HepG2 (cell line): ENCODE data around the gene KCTD13. TPM values are rescaled to one million over a fixed set of nuclear protein-coding genes. Genes with fewer than 3 reads are reported as not detected.

Experiments
- ATAC-seq: fragments of 200-7000 bp; cut with Tn5 transposase; 3 replicates; pipeline ENCODE4 v1.9.1; 2020; ENCODE audit warnings: mild to moderate bottlenecking, moderate library complexity
- BruUV-seq: library from RNA; stranded (reverse); fragments of 400-500 nt; replicated peaks from 2 replicates; lab custom pipeline; 2021; lab: Mats Ljungman, UMichigan
- CTCF ChIA-PET: fragments of 300-600 bp; formaldehyde crosslinking; extraction: SDS; loops from one replicate; lab custom pipeline; 2021; ENCODE audit warnings: low total read pairs, inconsistent platforms, low intra/inter-chr PET ratio; lab: Yijun Ruan, JAX
- POLR2A ChIA-PET: fragments of 350-600 bp; sonication (Branson Sonifier 250); formaldehyde crosslinking; loops from one replicate; lab custom pipeline; 2020; ENCODE audit warnings: antibody characterized with exemption, inconsistent platforms; lab: Yijun Ruan, JAX
- DNase-seq: peaks from one replicate; pipeline ENCODE4 v3.0.0-alpha.2; 2015; ENCODE audit warnings: low spot score
- FAIRE-seq: peaks from 3 replicates; lab custom pipeline; 2011; peaks lifted over from hg19 to GRCh38; lab: Jason Lieb, UNC
- H2AFZ ChIP-seq: one replicate; pipeline ENCODE4 v1.6.1; 2011; ENCODE audit warnings: low read length, inconsistent platforms
- H3K27ac ChIP-seq: fragments of 300-600 bp; 3 replicates; pipeline ENCODE4 v1.8.0; 2011; ENCODE audit warnings: mixed run types, mild to moderate bottlenecking, mixed read lengths, low read length, inconsistent platforms; ENCODE audit not compliant: insufficient read depth; ENCODE audit errors: extremely low read length
- H3K27me3 ChIP-seq, 2 experiments: fragments of 200-600 bp in 1 of 2; 2 replicates in 1 of 2; 3 replicates in 1 of 2; pipeline versions ENCODE4 v1.6.0 to v1.8.0; 2011; ENCODE audit warnings: low read length in 2 of 2, mild to moderate bottlenecking in 2 of 2, moderate library complexity in 2 of 2, inconsistent platforms in 1 of 2; ENCODE audit not compliant: insufficient read depth in 2 of 2, control insufficient read depth in 1 of 2
- H3K36me3 ChIP-seq, 2 experiments: fragments of 200-600 bp in 1 of 2; replicated peaks in 1 of 2; 2 replicates in 1 of 2; 3 replicates in 1 of 2; pipeline versions ENCODE4 v1.5.1 to v1.8.0; 2011; ENCODE audit warnings: low read length in 2 of 2, inconsistent platforms in 1 of 2; ENCODE audit not compliant: insufficient read depth in 2 of 2, control insufficient read depth in 1 of 2
- H3K4me1 ChIP-seq: 2 replicates; pipeline ENCODE4 v1.5.1; 2012; ENCODE audit warnings: low read length, inconsistent platforms; ENCODE audit not compliant: insufficient read depth
- H3K4me2 ChIP-seq: 2 replicates; pipeline ENCODE4 v1.6.0; 2011; ENCODE audit warnings: low read depth, low read length, inconsistent platforms
- H3K4me3 ChIP-seq, 3 experiments: fragments of 200-600 bp in 1 of 3; sonication (generic), shearing (Covaris generic) in 1 of 3; replicated peaks in 1 of 3; 2 replicates each; pipeline ENCODE4 v1.5.1; 2011 to 2016; ENCODE audit warnings: low read length in 3 of 3, inconsistent platforms in 2 of 3, low read depth in 2 of 3, mild to moderate bottlenecking in 2 of 3, control low read depth in 1 of 3, mixed read lengths in 1 of 3; ENCODE audit not compliant: insufficient read depth in 1 of 3
- H3K79me2 ChIP-seq: one replicate; pipeline ENCODE4 v1.6.1; 2011; ENCODE audit warnings: low read length, inconsistent platforms; ENCODE audit not compliant: insufficient read depth
- H3K9ac ChIP-seq: 2 replicates; pipeline ENCODE4 v1.6.0; 2011; ENCODE audit warnings: mild to moderate bottlenecking, low read depth, low read length, inconsistent platforms; ENCODE audit not compliant: insufficient read depth
- H3K9me3 ChIP-seq: 2 replicates; pipeline ENCODE4 v1.5.1; 2012; ENCODE audit warnings: mild to moderate bottlenecking, low read length
- H4K20me1 ChIP-seq: 2 replicates; pipeline ENCODE4 v1.6.0; 2011; ENCODE audit warnings: inconsistent platforms, mild to moderate bottlenecking, low read length, moderate library complexity; ENCODE audit not compliant: insufficient read depth
- CTCF ChIP-seq: sonication (generic); formaldehyde crosslinking; IDR thresholded peaks from 2 replicates; pipeline ENCODE4 v1.5.0; 2020; ENCODE audit warnings: mild to moderate bottlenecking, missing genetic modification reagents, moderate library complexity
- GABPB1 ChIP-seq: IDR thresholded peaks from 2 replicates; pipeline ENCODE4 v1.6.1; 2016; ENCODE audit warnings: mild to moderate bottlenecking, missing genetic modification reagents, moderate library complexity, missing compliant biosample characterization
- STAT6 ChIP-seq: sonication (generic); formaldehyde crosslinking; IDR thresholded peaks from 2 replicates; pipeline ENCODE4 v1.4.0; 2020; ENCODE audit warnings: missing genetic modification reagents, mild to moderate bottlenecking, borderline replicate concordance
- TEAD3 ChIP-seq: optimal IDR thresholded peaks from 2 replicates; pipeline ENCODE3; 2016; ENCODE audit warnings: borderline replicate concordance
- ZBTB7A ChIP-seq: sonication (generic); formaldehyde crosslinking; IDR thresholded peaks from 2 replicates; pipeline ENCODE4 v1.8.0; 2022; ENCODE audit warnings: mild to moderate bottlenecking, missing genetic modification reagents
- WGBS: methylation state at CpG from one replicate; pipeline ENCODE4 v1.1.6; 2017; ENCODE audit warnings: low lambda C conversion rate; 5-methylcytosine and 5-hydroxymethylcytosine counted together
- in situ Hi-C: cut with HindIII; loops from 2 replicates; pipeline ENCODE4 v1.10.0; 2017; ENCODE audit warnings: low pct_unique_long_range_greater_than_20kb; ENCODE audit not compliant: extremely low pct_ligation_motif_present
- intact Hi-C: fragments of 100-400 bp; cut with micrococcal nuclease; formaldehyde crosslinking; loops from one replicate; pipeline ENCODE4 v1.10.0; 2022; ENCODE audit not compliant: unreplicated experiment
- polyA plus RNA-seq, 8 experiments: library from polyadenylated mRNA; depleted of rRNA in 3 of 8; stranded (reverse) in 7 of 8; unstranded in 1 of 8; fragments of >200 nt; fragmentation: Illumina TruSeq in 4 of 8; extraction: Trizol in 4 of 8; gene quantifications; 2 replicates each; pipeline versions ENCODE4 v1.2.1 to v1.2.3, GENCODE V29; 2011 to 2016; ENCODE audit warnings: low read depth in 4 of 8, missing spikeins in 1 of 8, mixed read lengths in 1 of 8; ENCODE audit not compliant: insufficient read depth in 1 of 8
- total RNA-seq, 5 experiments: library from RNA; depleted of rRNA; stranded (reverse); fragments of >200 nt; fragmentation: Illumina TruSeq; extraction: Trizol; gene quantifications; 2 replicates each; pipeline ENCODE4 v1.2.3, GENCODE V29; 2016; ENCODE audit warnings: low read depth in 1 of 5

KCTD13 gene
- total and polyA plus RNA-seq, 2 of the 13 experiments (the other 11 are each of a cell fraction or from before 2014, with no cell fraction given), result 6.3 to 14.7 TPM

GRCh38 chr16:29864205-29864604 is 61.8 kb downstream of the KCTD13 start:
- no TSS peak for BruUV-seq
- no peak for DNase-seq
- Histone ChIP-seq H3K36me3 (peaks cover 3 to 13% of the 10 kb centered on the region in 2 experiments; a peak in 3 of 5 replicates), H3K79me2 (peaks cover 13% of the 10 kb centered on the region), H2AFZ (peak overlapping the region; percentile 24), H3K4me1 (peaks cover 37% of the 10 kb centered on the region), H3K9ac (peak overlapping the region; percentile 93), H3K27me3 (no peaks in the 10 kb centered on the region; a peak in 1 of 5 replicates), H3K4me2 (peak overlapping the region; percentile 91), H3K9me3 (no peaks in the 10 kb centered on the region), H3K4me3 (peak overlapping the region; percentile 52 to 88 (median 85); a peak in 5 of 6 replicates), H3K27ac (no peak overlapping the region), H4K20me1 (no peaks in the 10 kb centered on the region; the same call in 1 of the 2 replicates)
- intact Hi-C loops, result loop anchor here (5.0 kb wide), 1 partner anchor 37 kb away; no protein-coding TSS in a partner anchor
- POLR2A ChIA-PET, result interaction anchor here (0.7 to 4.1 kb wide), 12 partner anchors 16 to 185 kb away, joined by 3 to 29 read pairs (median 7); partner anchors contain the start of genes ASPHD1, KCTD13, PAGR1 and QPRT
- 40% methylated on average over 9 of the region's 9 CpGs for WGBS
- peak; percentile 22 for ATAC-seq
- FAIRE-seq, result no peak
- CTCF ChIA-PET, result no interaction called here
- in situ Hi-C loops, result loop anchor here (10.0 kb wide), 1 partner anchor 141 kb away; no protein-coding TSS in a partner anchor
- 0 out of 2 replicates have a peak, but pooled peaks have one; percentile 20 for TF ChIP-seq CTCF (CRISPR knock-in tag)
- no peak for TF ChIP-seq STAT6 (CRISPR knock-in tag)
- 0 out of 2 replicates have a peak, but pooled peaks have one; percentile 1 for TF ChIP-seq ZBTB7A (CRISPR knock-in tag)
- no peak for TF ChIP-seq GABPB1 (CRISPR knock-in tag)
- peak; percentile 75 for TF ChIP-seq TEAD3 (CRISPR knock-in tag)
